GM06990 (cell line): ENCODE results near the gene TBCC.

Source experiments
- DNase-seq: peaks from one replicate; pipeline ENCODE4 v3.0.0-alpha.2; 2011; ENCODE audit not compliant: insufficient read length; ENCODE audit errors: extremely low read depth
- H3K27me3 ChIP-seq: replicated peaks from 2 replicates; pipeline ENCODE4 v1.6.0; 2011; ENCODE audit warnings: low read length; ENCODE audit not compliant: control insufficient read depth, insufficient read depth
- H3K36me3 ChIP-seq: 2 replicates; pipeline ENCODE4 v1.5.1; 2011; ENCODE audit warnings: low read length; ENCODE audit not compliant: control insufficient read depth, insufficient read depth
- H3K4me3 ChIP-seq: replicated peaks from 2 replicates; pipeline ENCODE4 v1.5.1; 2011; ENCODE audit warnings: low read depth, mild to moderate bottlenecking, control low read depth, low read length
- TF ChIP-seq, protein P1 (sequence below): IDR thresholded peaks from 2 replicates; pipeline ENCODE4 v1.5.1; 2011; ENCODE audit warnings: low read length, control low read depth, mild to moderate bottlenecking, inconsistent platforms; ENCODE audit not compliant: insufficient read depth, poor library complexity, severe bottlenecking

Gene TBCC

GRCh38 chr6:42787063-42787472 lies 41.2 kb upstream of the TBCC start:
- H3K36me3 ChIP-seq, result no peaks in the 10 kb centered on the region; the same call in none of the 2 replicates
- no peak overlapping the region for H3K4me3 ChIP-seq
- TF ChIP-seq, protein P1, sequence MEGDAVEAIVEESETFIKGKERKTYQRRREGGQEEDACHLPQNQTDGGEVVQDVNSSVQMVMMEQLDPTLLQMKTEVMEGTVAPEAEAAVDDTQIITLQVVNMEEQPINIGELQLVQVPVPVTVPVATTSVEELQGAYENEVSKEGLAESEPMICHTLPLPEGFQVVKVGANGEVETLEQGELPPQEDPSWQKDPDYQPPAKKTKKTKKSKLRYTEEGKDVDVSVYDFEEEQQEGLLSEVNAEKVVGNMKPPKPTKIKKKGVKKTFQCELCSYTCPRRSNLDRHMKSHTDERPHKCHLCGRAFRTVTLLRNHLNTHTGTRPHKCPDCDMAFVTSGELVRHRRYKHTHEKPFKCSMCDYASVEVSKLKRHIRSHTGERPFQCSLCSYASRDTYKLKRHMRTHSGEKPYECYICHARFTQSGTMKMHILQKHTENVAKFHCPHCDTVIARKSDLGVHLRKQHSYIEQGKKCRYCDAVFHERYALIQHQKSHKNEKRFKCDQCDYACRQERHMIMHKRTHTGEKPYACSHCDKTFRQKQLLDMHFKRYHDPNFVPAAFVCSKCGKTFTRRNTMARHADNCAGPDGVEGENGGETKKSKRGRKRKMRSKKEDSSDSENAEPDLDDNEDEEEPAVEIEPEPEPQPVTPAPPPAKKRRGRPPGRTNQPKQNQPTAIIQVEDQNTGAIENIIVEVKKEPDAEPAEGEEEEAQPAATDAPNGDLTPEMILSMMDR, result no peak
- H3K27me3 ChIP-seq, result no peaks in the 10 kb centered on the region
- DNase-seq, result no peak

- TF ChIP-seq, protein P1, result no peak
- H3K4me3 ChIP-seq, result no peak overlapping the region
- no peaks in the 10 kb centered on the region; the same call in none of the 2 replicates for H3K36me3 ChIP-seq
- DNase-seq, result no peak
- H3K27me3 ChIP-seq, result no peaks in the 10 kb centered on the region
These were observed 40.7 kb upstream of the TBCC start for GRCh38 chr6:42786525-42786985.

DNA sequence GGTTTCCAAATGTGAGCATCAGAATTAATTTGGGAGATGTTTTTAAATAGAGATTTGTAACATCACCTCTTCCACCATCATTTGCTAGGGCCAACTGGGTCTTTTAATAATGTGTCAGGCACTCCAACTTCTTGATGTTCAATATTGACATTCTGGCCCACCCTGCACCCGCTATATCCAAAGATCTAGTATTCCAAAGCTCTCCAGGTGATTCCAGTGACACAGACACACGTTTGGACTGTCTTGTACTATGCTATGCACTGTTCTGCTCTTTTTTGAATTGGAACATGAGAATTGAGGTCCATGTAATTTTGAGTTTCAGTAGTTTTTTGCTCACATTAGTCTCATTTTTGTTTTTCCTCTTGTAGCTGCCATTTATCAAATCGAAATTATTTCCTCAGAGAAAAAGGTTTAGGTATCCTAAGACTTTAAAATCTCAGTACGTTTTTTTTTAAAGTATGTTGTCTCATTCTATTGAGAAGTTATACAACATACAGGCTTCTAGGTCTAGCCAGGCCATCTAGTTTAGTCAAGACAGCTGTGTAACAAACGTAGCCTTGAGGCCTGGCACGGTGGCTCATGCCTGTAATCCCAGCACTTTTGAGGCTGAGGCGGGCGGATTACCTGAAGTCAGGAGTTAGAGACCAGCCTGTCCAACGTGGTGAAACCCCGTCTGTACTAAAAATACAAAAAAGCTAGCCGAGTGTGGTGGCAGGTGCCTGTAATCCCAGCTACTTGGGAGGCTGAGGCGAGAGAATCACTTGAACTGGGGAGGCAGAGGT lies 39.0 kb upstream of the TBCC start:
- DNase-seq, result no peak
- Histone ChIP-seq H3K27me3 (no peaks in the 10 kb centered on the region), H3K4me3 (peak overlapping the region; percentile 82), H3K36me3 (no peaks in the 10 kb centered on the region; the same call in none of the 2 replicates)
- TF ChIP-seq, protein P1, result no peak

DNA sequence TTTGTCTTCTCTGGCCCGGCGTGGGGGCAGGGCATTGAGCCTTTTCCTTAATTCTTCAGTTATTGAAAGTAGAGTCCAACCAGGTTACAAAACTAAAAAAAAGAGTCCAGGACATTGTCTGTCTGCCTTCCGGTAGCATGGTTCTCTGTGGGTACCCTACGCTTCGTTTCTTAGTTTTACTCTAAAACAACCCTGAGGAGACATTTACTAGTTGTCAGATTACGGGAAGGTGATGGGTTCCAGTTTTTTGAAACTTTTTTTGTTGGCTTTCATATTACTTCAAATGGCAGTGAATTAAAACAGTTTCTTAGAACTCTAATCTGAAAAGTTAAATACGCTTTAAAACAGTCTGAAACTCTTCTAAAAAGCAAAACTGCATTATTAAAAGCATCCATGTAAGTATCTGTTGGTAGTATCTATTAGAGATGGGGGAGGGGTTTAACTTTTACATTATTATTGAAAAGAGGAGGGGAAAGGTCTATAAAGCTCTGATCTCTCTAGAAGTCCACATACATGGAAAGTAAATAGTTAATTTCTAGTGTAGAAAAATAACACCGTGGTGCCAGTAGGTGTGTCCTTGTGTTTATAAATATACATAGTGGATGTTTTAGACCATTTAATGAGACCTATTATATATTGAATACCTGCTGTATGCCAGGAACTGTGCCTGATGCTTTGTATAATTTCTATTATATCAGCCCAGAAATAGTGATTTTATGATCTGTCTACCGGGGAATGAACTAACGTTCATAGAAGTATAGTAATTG lies 38.2 kb upstream of the TBCC start:
- H3K27me3 ChIP-seq, result no peaks in the 10 kb centered on the region
- no peak for DNase-seq
- TF ChIP-seq, protein P1, result no peak
- H3K36me3 ChIP-seq, result no peaks in the 10 kb centered on the region; the same call in none of the 2 replicates
- H3K4me3 ChIP-seq, result peak overlapping the region; percentile 82

DNA sequence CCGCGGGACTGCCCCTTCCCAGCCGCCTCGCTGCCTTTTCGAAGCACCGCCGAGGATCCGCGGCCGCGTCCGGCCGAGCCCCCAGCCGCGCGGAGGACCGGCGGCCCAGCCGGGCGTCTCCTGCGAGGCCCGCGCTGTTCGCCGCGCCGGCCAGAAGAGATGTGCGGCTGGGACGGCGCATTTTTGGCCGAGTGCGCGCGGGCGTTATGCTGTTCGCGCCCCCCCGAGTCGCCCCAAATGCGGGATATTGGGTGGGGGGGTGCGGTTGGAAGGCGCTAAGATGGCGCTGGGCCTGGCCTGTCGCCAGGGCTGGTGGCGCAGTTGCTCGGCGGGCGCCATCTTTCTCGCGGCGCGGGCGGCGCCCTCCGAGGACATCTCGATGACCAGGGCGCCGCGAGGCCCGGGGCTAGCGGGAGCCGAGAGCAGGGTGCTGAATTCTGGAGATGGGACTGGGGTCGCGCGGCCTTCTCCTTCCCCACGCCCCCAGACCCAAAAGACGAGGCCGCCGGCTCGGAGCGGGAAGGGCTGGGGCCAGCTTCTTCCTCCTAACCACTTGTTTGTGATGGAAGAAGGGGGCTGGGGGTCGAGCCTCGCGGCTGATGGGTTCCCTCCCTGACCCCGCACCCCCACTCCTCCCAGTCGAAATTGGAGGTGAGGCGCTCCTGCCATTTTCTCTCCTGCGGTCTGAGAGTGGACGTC lies 37.4 kb upstream of the TBCC start:
- TF ChIP-seq, protein P1, result no peak
- Histone ChIP-seq H3K27me3 (no peaks in the 10 kb centered on the region), H3K4me3 (peak overlapping the region; percentile 82), H3K36me3 (no peaks in the 10 kb centered on the region; the same call in none of the 2 replicates)
- DNase-seq, result peak; percentile 84
